Measurements from ENCODE around the gene CHD9.

Gene CHD9

DNA sequence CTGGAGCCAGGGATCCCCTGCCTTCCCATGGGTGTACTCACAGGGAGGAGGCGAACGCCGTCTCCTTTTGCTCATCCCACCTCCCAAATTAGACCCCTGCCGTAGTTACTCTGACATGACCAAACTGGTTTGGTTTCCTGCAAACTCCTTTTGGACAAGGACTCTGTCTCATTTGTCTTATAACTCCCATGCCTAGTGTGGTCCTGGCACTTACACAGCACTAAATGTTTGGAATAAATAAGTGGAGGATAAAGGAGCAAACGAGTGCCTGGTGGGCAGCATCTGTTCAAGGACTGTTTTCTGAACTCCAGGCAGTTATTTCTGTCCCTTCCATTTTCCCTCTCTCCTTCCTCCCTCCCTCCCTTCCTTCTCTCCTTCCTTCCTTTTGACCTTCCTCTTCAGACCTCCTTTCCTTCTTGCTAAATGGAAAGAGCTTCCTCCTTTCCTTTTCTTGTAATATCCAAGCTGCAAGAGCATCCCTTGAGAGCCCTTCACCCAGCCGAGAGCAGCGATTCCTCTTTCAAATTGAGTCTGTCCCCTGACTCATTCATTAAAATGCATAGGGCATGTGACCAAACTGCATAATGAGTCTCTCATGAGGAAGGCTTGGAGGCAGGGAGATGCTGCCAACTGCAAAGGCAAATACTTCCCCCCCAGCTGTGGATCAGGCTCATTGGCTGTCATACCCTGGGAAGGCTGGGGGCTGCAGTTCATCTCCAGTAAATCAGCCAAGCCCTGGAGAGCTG lies 36.8 kb downstream of the CHD9 start:
- peak; percentile 13 to 93 (median 74) for DNase-seq

DNA sequence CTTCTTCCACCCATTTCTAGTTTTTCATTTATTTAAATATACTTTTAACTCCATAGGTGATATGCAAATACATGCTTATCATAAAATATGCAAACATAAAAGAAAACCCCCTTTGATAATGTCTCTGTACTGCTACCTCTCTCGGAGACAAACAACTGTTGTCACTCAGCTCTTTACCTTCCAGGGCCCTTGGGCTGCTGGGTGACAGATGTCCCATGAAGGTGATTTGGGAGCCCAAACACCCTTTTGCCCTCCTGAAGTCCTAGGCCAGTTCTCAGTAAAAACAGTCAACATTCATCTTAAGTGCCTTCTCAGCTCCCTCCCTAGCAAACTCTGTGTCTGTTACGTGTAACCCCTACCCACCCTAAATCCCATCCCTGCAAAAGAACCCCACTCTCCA lies 37.5 kb downstream of the CHD9 start:
- DNase-seq, result peak in 1 of 51 donors; percentile 38

DNA sequence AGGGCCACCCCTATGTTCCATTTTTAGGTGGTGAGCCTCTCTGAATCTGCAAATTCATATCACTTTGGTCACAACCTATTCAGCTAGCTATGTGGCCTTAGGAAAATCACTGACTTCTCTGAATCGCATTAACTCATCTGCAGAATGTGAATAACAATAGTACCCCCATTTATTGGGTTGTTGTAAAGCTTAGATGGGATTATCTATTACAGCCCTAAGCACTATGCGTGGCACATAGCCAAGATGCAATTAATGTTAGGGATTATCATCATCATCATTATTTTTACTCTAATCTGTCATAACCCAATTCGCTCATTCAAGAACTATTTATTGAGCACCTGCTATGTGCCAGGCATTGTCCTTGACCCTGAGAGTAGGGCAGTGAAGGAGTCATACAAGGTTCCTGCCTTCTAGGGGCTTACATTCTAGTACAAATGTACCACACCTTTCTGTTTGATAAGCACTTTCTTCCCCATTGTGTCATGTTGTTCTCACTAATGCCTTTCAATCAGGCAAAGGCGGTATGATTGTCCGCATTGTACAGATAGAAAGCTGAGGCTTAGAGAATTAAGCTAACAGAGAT lies 38.5 kb downstream of the CHD9 start:
- DNase-seq, result no peak

DNA sequence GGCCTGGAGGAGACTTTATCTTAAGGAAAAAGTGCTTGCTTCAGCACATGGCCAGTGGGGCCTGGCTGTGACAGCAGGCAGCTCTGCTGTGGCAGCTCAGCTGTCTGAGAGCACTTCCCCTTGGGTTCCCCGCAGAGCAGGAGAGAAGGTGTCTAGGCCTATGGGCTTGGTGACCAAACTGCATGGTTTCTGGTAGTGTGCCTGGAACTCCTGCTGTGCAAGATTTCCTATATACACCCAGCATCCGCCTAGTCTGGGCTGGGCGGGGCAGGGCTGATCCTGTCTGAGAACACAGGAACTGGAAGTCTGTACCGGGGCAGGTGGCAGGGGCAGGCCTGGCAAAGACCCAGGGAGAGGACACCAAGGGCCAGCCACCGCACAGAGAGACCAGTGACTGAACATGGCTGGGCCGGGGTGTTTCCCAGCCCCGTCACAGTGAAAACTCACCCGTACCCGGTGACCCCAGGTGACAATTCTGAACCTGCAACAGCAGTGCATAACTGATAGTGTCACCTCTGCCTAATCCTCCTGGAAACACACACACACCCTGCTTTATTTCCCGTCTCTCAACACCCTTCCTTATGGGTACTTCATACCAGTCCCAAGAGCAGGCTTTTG lies 39.3 kb downstream of the CHD9 start:
- DNase-seq, result peak in 28 of 51 donors; percentile 4 to 53 (median 16)

DNA sequence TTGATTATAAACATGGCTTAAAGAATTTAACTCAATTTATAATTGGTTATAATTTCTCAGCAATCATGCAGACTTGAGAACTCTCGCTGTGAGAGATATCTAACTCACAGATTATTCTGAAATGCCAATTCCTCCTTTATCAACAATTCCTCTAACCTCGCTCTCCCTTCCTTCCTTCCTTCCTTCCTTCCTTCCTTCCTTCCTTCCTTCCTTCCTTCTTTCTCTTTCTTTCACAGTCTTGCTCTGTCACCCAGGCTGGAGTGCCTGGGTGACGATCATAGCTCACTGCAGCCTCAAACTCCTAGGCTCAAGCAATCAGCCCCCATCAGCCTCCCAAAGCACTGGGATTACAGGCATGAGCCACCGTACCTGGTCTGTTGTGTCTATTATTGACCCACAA lies 42.4 kb downstream of the CHD9 start:
- no peak for DNase-seq

DNA sequence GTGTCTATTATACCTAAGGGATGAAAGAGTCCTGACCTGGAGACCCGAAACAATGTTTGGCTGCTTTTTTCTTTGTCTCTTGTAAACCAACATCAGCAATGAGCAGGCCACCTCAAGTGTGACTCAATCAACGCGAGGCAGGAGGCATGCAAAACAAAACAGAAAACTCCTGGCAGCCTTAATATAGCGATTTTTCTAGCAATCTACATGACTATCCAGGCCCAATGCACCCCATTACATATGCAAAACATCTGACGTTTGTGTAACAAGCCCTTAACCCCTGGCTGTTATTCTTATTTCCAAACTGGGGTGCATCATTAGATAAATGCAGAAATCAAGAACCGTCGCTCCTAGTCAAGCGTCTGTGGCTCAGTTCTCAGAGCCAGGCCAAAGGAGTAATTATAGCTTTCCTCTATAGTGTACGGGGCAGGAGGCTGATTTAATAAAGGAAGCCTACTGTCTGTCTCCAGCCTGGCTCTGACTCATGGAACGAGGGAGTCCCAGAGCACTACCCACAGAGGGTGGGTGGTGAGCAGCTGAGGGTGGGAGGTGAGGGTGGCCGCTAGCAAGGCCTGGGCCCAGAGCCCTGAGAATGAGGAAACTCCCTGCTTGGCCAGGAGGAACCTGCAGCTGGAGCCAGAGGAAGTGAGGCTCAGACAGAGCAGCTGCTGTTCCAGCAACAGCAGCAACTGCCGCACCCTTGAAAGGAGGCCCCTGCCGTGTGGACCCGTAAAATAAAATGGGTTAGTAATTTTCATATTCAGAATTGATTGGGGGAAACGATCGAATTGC lies 43.9 kb downstream of the CHD9 start:
- peak in 46 of 51 donors; percentile 15 to 84 (median 62) for DNase-seq

DNA sequence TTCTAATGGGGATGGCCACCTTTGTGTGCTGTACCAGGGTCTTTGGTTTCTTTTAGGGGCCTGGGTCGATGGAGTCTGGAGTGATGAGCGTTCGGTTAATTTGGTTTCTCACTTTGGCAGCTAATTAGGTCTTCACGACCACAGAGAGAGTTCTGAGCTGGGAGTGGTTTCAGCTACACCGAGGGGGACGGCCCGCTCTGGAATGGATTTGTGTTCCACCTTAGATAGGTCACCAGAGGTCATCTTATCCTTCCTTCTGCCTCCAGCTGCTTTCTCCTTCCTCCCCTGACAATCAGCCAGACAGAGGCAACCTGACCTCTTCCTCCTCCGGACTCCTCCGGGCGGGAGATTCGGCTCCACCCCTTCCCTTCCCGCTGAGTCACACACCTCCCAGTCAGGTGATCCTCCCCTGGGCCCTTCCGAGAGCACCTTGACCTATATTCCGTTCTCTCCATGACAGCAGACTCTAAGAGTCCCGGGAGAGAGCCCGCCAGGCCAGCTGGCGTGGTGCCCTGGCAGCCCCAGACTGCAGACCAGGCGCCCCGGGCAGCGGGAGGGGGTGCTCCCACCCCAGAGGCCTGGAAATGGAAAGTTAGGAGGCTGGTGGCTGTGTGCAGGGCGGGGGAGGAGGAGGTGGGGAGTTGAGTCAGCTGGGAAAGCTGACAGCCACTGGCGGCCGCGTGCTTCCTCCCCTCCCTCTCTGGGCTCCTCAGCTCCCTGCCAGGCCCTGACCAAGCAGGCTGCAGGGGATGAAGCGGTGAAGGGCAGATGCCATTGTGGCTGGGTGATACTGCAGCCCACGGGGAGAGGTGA lies 44.7 kb downstream of the CHD9 start:
- DNase-seq, result peak; percentile 45 to 93 (median 84)

DNA sequence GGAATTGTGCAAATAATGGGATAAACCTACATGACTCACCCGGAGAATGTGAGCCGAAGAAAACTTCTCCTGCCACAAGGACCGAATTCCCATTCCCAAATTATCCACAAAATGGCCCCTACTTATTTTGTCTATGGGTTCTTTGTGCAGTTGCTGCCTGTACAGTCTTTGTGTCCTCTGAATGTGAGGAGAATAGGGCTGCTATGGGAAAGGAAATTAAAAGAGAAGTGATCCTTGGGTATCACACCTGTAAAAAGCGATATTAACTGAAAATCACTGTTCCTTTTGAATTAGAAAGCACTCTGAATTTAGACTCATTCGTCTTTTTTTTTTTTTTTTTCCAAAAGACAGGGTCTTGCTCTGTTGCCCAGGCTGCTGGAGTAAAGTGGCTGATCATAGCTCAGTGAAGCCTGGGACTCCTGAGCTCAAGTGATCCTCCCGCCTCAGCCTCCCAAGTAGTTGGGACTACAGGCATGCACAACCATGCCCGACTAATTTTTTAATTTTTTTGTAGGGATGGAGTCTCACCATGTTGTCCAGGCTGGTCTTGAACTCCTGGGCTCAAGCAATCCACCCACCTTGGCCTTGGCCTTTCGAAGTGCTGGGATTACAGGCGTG lies 45.4 kb downstream of the CHD9 start:
- DNase-seq, result no peak

DNA sequence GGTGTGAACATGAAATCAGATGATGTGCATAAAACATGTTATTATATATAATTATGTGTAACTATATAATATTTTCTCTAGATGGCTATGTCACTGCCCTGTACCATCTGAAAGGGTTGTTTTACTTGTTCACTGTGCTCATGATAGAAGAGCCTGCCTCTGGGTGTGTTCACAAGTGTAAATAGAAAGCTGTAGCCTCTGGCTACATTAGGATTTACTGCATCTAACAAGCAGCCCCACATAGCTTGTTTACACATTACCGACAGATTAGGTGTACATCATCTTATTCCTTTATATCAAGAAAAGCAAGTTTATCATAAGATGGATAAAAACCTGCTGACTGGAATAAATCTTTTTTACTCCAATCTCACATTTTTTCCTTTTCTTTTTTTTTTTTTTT lies 46.1 kb downstream of the CHD9 start:
- DNase-seq, result no peak

DNA sequence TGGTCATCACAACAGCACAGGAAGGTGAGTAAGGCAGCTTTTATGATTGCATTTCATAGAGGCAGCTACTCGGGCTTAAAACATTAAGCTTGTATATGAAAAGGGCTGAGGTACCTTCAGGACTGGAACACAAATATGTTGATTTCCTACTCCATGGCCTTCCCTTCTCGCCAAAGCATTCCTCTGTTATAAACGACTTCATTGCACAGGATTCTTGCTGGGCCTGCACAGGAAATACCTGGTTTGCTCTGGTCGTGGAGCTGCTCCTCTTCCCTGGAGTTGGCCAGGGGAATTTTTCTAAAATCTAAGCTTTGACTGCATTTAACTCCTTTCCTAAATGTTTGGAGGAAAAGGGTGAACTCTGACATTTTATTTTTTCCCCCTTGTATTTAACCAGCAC lies 49.0 kb downstream of the CHD9 start:
- no peak for DNase-seq

DNA sequence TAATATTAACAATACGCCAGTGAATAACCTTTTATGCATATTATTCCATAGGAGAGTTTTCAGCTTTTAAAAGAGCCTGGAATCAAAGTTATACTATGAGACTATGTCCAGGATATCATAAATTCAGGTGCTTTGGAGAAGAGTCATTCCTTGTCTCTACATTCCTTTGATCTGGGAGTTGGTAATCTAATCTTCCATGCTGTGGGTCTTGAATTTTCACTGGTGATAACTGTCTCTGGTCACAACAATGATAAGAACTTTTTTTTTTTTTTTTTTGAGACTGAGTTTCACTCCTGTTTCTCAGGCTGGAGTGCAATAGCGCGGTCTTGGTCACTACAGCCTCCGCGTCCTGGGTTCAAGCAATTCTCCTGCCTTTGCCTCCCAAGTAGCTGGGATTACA lies 50.8 kb downstream of the CHD9 start:
- DNase-seq, result no peak

DNA sequence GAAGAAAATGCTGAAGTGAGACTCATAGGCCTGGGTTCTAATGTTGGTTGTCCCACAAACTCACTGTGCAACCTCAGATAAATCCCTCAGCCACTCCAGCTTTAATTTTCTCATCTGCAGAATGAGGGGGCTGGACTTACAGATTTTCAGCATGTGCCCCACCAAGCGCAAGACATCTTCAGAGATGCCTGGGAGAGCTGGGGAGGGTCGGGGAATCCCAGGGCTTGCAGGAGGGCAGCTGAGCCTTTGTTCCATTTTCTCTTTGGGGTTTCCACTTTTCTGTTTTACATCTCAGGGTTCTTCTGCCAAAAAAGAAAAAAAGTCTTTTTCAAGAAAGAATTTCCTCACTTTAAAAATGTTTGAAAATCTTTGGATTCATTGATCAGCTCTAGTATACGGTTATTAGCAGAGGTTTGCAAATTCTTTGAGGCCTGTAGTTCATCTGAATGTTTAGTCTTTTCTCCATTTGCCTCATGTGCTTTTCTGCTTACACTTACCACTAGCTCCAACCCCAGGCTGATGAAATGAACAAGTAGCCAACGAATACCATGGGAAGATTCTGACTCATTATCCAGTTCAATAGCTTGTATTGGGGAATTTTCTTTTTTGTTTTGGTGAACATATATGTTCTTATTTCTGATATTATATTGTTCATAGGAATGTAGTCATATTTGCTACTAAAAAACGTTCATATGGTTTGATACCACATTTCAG lies 56.4 kb downstream of the CHD9 start:
- no peak for DNase-seq

DNA sequence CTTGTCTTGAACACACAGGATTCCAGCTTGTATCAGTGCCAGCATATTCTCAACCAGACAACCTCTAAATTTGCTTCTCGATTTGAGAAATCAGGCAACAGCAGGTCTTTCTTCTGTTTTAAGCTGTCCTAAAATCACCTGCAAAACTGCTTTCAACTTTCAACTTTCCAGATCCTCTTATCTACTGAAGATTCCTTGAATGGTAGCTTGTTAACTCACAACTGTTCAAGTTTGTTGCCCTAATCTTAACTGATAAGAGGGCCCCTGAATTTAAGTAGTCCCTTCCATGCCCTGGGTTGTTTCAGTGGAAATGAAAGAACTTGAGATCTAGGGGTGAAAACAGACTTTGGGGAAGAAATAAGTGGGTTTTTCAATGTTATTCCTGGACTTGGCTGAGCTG lies 57.2 kb downstream of the CHD9 start:
- no peak for DNase-seq

DNA sequence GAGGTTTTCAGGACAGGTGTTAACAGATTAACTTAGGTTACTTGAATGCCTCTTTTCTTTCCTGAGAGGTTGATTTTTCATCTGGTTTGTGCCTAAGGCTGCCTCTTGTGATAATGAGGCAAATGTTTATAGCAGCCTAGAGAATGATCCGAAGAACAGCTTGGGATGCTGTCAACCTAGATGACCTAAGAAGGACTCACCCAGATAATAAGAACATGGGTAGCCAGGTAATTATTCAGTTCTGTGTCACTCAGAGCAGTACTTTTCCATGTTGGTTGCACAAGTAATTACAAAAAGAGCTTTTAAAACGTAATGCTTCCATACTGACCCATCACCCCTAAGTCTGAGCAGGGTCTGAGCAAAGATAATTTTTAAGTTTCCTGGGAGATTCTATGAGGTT lies 60.3 kb downstream of the CHD9 start:
- DNase-seq, result no peak

DNA sequence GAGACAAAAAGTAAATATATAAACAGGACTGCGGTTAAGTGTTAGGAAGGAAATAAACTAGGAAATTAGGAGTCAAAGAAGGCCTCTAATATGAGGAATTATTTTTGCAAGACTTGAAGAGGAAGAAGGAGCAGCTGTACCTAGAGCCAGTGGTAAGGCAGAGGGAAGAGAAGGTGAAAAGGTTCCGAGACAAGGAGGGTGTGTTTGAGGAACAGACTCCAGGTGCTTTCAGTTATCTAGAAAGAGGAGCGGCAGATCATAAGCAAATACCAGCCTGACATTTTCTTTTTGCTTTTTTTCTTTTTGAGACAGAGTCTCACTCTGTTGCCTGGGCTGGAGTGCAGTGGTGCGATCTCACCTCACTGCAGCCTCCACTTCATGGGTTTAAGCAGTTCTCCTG lies 61.0 kb downstream of the CHD9 start:
- no peak for DNase-seq

DNA sequence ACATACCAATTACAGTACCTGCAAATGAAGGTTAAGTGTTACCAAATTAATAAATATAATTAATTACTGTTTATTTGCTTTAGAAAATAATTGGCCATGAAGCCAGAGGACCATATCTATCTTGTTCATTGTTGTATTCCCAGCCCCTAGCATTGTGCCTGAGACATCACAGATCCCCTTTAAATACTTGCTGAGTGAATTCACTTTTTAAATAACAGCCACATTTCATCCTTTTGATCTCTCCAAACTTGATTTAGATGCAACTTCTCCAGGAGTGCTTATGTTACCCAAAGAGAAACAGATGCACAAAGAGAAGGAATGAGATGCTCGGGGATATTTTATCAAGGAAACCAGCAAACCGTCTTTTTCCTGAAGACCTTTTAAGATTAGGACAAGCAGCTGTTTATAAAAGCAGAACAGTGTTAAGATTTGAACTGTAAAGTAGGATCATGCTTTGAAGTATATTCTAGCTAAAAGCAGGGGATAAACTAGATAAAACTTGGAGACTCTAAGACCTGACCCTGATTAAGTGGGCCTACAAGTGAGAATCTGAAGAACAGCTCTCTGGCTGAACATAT lies 66.3 kb downstream of the CHD9 start:
- no peak for DNase-seq

DNA sequence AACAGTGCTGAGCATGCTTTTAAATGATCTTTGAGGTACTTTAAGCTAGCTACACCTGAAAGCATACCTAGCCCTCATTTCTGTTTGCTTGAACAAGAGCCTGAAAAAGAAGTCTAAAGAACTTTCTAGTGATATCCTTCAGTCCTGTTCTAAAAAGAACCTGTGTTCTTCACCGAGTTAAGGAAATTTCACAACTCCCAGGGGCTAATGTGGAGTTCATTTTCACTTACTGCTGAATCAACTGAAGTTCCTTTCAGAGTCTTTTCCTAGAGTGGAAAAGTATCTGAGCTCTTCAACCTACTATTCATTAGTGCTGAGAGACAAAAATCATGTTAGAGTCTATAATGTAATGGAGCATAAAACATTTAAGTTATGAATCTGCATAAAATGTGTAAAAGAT lies 66.9 kb downstream of the CHD9 start:
- no peak for DNase-seq

DNA sequence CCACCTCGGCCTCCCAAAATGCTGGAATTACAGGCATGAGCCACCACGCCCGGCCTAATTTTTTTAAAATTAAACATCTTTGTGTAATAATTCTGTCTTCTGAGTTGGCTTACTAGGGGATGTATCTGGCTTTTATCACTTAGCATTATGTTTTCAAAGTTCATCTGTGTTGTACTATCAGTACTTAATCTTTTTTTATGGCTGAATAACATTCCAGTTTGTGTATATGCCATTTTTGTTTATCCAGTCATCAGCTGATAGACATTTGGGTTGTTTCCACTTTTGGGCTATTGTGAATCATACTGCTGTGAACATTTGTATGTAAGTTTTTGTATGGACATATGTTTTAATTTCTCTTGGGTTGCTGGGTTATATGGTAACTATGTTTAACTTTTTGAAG lies 69.0 kb downstream of the CHD9 start:
- DNase-seq, result no peak

DNA sequence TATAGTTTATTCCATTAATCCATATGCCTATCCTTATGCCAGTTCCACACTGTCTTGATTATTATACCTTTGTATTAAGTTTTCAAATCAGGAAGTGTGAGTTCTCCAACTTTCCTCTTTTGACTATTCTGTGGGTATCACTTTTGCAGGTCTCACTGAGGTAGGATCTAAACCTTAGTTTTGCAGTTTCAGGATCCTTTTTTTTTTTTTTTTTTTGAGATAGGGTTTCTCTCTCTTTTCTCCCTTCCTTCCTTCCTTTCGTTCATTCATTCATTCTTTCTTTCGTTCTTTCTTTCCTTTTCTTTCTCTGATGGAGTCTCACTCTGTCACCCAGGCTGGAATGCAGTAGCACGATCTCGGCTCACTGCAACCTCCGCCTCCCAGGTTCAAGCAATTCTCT lies 71.6 kb downstream of the CHD9 start:
- no peak for DNase-seq

Measured in hypothalamus (tissue), 51 donors.